GM23248 (cell line): Measurements from ENCODE around the gene TMEM72. TPM values are rescaled to one million over a fixed set of nuclear protein-coding genes. Genes with fewer than 3 reads are reported as not detected.

Source experiments
- DNase-seq: peaks from one replicate; pipeline ENCODE4 v3.0.0-alpha.2; 2015
- H2AFZ ChIP-seq: fragments of 200-600 bp; sonication (generic); 2 replicates; pipeline ENCODE4 v1.6.1; 2016; ENCODE audit warnings: antibody characterized with exemption
- H3F3A ChIP-seq: fragments of 200-600 bp; sonication (generic); 2 replicates; pipeline ENCODE4 v1.6.1; 2016; ENCODE audit warnings: mild to moderate bottlenecking, antibody characterized with exemption, mixed run types; ENCODE audit not compliant: insufficient read depth
- H3K27ac ChIP-seq: fragments of 200-600 bp; sonication (generic); 2 replicates; pipeline ENCODE4 v1.5.1; 2016; ENCODE audit warnings: mild to moderate bottlenecking
- H3K27me3 ChIP-seq: fragments of 200-600 bp; sonication (generic); replicated peaks from 2 replicates; pipeline ENCODE4 v1.6.1; 2016; ENCODE audit warnings: mild to moderate bottlenecking; ENCODE audit not compliant: insufficient read depth
- H3K36me3 ChIP-seq: fragments of 200-600 bp; sonication (generic); 2 replicates; pipeline ENCODE4 v1.6.1; 2016; ENCODE audit warnings: low read depth, mild to moderate bottlenecking
- H3K4me1 ChIP-seq: fragments of 200-600 bp; sonication (generic); 2 replicates; pipeline ENCODE4 v1.6.1; 2016; ENCODE audit warnings: mild to moderate bottlenecking; ENCODE audit not compliant: insufficient read depth
- H3K4me2 ChIP-seq: fragments of 200-600 bp; sonication (generic); one replicate; pipeline ENCODE4 v1.6.1; 2016; ENCODE audit warnings: mild to moderate bottlenecking; ENCODE audit not compliant: unreplicated experiment
- H3K4me3 ChIP-seq: fragments of 200-600 bp; sonication (generic); 2 replicates; pipeline ENCODE4 v1.5.1; 2016; ENCODE audit warnings: mild to moderate bottlenecking
- H3K79me2 ChIP-seq: fragments of 200-600 bp; sonication (generic); 2 replicates; pipeline ENCODE4 v1.6.1; 2016; ENCODE audit warnings: mild to moderate bottlenecking; ENCODE audit not compliant: insufficient read depth
- H3K9ac ChIP-seq: fragments of 200-600 bp; sonication (generic); 2 replicates; pipeline ENCODE4 v1.6.1; 2016; ENCODE audit warnings: mild to moderate bottlenecking
- H3K9me2 ChIP-seq: fragments of 200-600 bp; sonication (generic); 2 replicates; pipeline ENCODE4 v1.6.1; 2016; ENCODE audit warnings: mixed run types, mild to moderate bottlenecking, moderate library complexity; ENCODE audit not compliant: insufficient read depth
- H3K9me3 ChIP-seq: fragments of 200-600 bp; sonication (generic); one replicate; pipeline ENCODE4 v1.6.1; 2017; ENCODE audit warnings: low read depth
- H4K20me1 ChIP-seq: fragments of 200-600 bp; sonication (generic); 2 replicates; pipeline ENCODE4 v1.6.0; 2016; ENCODE audit not compliant: insufficient read depth
- EZH2 ChIP-seq: fragments of 200-600 bp; sonication (generic); IDR thresholded peaks from 2 replicates; pipeline ENCODE4 v1.6.1; 2018; ENCODE audit warnings: antibody characterized with exemption, mild to moderate bottlenecking; ENCODE audit not compliant: insufficient read depth, poor library complexity, severe bottlenecking
- EZH2phosphoT487 ChIP-seq: fragments of 200-600 bp; sonication (generic); IDR thresholded peaks from 2 replicates; pipeline ENCODE4 v1.6.1; 2018; ENCODE audit warnings: antibody characterized with exemption, moderate library complexity, mild to moderate bottlenecking, low read depth; ENCODE audit not compliant: insufficient read depth
- WGBS, 2 experiments: methylation state at CpG; one replicate each; pipeline ENCODE4 v1.1.6; 2015 to 2017; ENCODE audit warnings: low lambda C conversion rate in 2 of 2, low coverage in 1 of 2; ENCODE audit errors: missing lambda C conversion rate in 2 of 2; 5-methylcytosine and 5-hydroxymethylcytosine counted together
- in situ Hi-C: fragments of 300-500 bp; cut with MboI; formaldehyde crosslinking; loops from 2 replicates; pipeline ENCODE4 v1.15.0; 2020
- polyA plus RNA-seq: library from polyadenylated mRNA; unstranded; fragments of >200 nt; fragmentation: Nextera tagmentation; extraction: Ambion mirVana; gene quantifications from 2 replicates; pipeline ENCODE4 v1.2.1, GENCODE V29; 2016
- total RNA-seq: library from RNA; depleted of rRNA; stranded (reverse); fragments of >200 nt; shearing (Covaris generic); gene quantifications from 2 replicates; pipeline ENCODE4 v1.2.3, GENCODE V29; 2014

The TMEM72 gene
- total and polyA plus RNA-seq, 2 experiments from 2014 or later, result not detected

GRCh38 chr10:44929356-44930255, 18.5 kb downstream of the TMEM72 start:
- Histone ChIP-seq H3K9ac (no peak overlapping the region), H3K27me3 (0 out of 2 replicates have a peak, but pooled peaks cover 5% of the 10 kb centered on the region), H3K79me2 (no peaks in the 10 kb centered on the region), H3K4me2 (no peak overlapping the region), H3F3A (no peaks in the 10 kb centered on the region), H3K4me3 (no peak overlapping the region), H3K27ac (no peak overlapping the region), H3K9me2 (no peaks in the 10 kb centered on the region), H3K9me3 (no peaks in the 10 kb centered on the region), H3K36me3 (no peaks in the 10 kb centered on the region), H3K4me1 (no peaks in the 10 kb centered on the region), H4K20me1 (no peaks in the 10 kb centered on the region), H2AFZ (no peak overlapping the region)
- in situ Hi-C loops, result no loop called here
- DNase-seq, result no peak
- 69 to 78% methylated on average over 7 of the region's 8 CpGs for WGBS, 2 experiments
- no peak for TF ChIP-seq EZH2phosphoT487
- TF ChIP-seq EZH2, result no peak

- Histone ChIP-seq H3K4me3 (no peak overlapping the region), H3F3A (no peaks in the 10 kb centered on the region; the same call in 1 of the 2 replicates), H3K4me2 (no peak overlapping the region), H3K36me3 (no peaks in the 10 kb centered on the region), H2AFZ (no peak overlapping the region), H3K9me2 (no peaks in the 10 kb centered on the region), H4K20me1 (no peaks in the 10 kb centered on the region), H3K27me3 (no peaks in the 10 kb centered on the region), H3K9me3 (no peaks in the 10 kb centered on the region), H3K27ac (no peak overlapping the region), H3K9ac (no peak overlapping the region), H3K79me2 (no peaks in the 10 kb centered on the region), H3K4me1 (peaks cover 11% of the 10 kb centered on the region)
- in situ Hi-C loops, result no loop called here
- TF ChIP-seq EZH2 (no peak), EZH2phosphoT487 (no peak)
- no peak for DNase-seq
- 74 to 75% methylated on average over 4 of the region's 4 CpGs for WGBS, 2 experiments
Measured at GRCh38 chr10:44930904-44931620, 19.9 kb downstream of the TMEM72 start.

GRCh38 chr10:44931621-44932516, 20.7 kb downstream of the TMEM72 start:
- no peak overlapping the region for H3K9ac ChIP-seq
- TF ChIP-seq EZH2 (no peak), EZH2phosphoT487 (no peak)
- H3K9me3 ChIP-seq, result no peaks in the 10 kb centered on the region
- in situ Hi-C loops, result no loop called here
- no peaks in the 10 kb centered on the region for H3K27me3 ChIP-seq
- no peaks in the 10 kb centered on the region for H3K79me2 ChIP-seq
- H3K4me2 ChIP-seq, result no peak overlapping the region
- no peaks in the 10 kb centered on the region; the same call in 1 of the 2 replicates for H3F3A ChIP-seq
- no peaks in the 10 kb centered on the region for H3K9me2 ChIP-seq
- H3K27ac ChIP-seq, result no peak overlapping the region
- DNase-seq, result no peak
- H3K4me1 ChIP-seq, result peaks cover 12% of the 10 kb centered on the region
- H2AFZ ChIP-seq, result no peak overlapping the region
- H3K36me3 ChIP-seq, result no peaks in the 10 kb centered on the region
- no peaks in the 10 kb centered on the region for H4K20me1 ChIP-seq
- 56 to 62% methylated on average over 9 to 10 of the region's 10 CpGs for WGBS, 2 experiments
- H3K4me3 ChIP-seq, result no peak overlapping the region
